HUES64 (cell line): ENCODE results near the gene RETREG3.

Source experiments
- H3K27ac ChIP-seq: 2 replicates; pipeline ENCODE4 v1.7.0; 2013; ENCODE audit warnings: low read depth, low read length, inconsistent platforms
- H3K27me3 ChIP-seq: 2 replicates; pipeline ENCODE4 v1.6.1; 2013; ENCODE audit warnings: mild to moderate bottlenecking, low read length; ENCODE audit not compliant: insufficient read depth
- H3K36me3 ChIP-seq: 2 replicates; pipeline ENCODE4 v1.6.1; 2013; ENCODE audit warnings: mild to moderate bottlenecking, low read length; ENCODE audit not compliant: insufficient read depth
- H3K4me1 ChIP-seq: 2 replicates; pipeline ENCODE4 v1.6.1; 2013; ENCODE audit warnings: mild to moderate bottlenecking, low read length, moderate library complexity; ENCODE audit not compliant: insufficient read depth
- H3K4me3 ChIP-seq: 2 replicates; pipeline ENCODE4 v1.5.1; 2013; ENCODE audit warnings: mild to moderate bottlenecking, low read length, moderate library complexity
- H3K9ac ChIP-seq: 2 replicates; pipeline ENCODE4 v1.6.1; 2013; ENCODE audit warnings: mild to moderate bottlenecking, low read depth, low read length
- H3K9me3 ChIP-seq: 2 replicates; pipeline ENCODE4 v1.6.1; 2013; ENCODE audit warnings: low read depth, low read length; ENCODE audit not compliant: insufficient read depth
- WGBS: fragments of 150-250, 120-280 bp; methylation state at CpG from one replicate; pipeline ENCODE4 v1.1.7; 2013; ENCODE audit warnings: missing lambda C conversion rate; 5-methylcytosine and 5-hydroxymethylcytosine counted together

RETREG3 gene

DNA sequence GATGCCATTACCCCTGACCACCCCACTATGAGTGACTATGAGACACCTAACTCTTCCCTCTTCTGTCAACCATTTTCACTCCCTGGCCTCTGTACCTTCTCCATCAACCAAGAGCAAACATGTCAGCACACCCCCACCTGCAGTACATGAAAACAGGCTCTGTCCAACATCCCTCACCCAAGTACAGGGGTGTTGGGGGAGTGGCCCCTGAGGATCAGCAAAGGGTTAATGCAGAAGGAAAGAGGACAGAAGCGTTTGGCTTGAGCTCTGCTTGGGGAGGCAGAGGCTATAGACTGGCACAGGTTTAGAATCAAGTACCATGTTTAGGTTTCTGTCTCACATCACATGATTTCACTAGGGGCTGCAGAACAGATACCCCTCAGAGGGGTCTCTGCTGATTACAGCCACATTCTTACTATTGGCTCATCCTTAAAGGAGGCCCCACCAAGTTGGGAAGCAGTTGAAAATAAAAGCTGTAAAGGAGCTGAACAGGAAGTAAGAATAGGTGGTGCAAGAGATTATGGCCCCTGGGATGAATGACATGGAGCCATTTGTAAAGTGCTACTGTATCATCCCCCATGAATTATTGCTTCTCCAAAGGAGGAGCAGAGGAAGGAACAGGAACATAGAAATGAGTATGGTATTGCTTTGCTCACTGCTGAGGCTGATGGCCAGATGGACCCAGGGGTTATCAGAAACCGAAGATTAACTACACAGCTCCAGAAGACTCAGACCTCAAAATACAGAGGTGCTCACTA lies 29.2 kb downstream of the RETREG3 start:
- H3K9me3 ChIP-seq = no peaks in the 10 kb centered on the region
- H3K4me3 ChIP-seq = no peak overlapping the region
- no peak overlapping the region for H3K27ac ChIP-seq
- WGBS = 86% methylated on average over 2 of the region's 2 CpGs
- H3K36me3 ChIP-seq = peaks cover 62% of the 10 kb centered on the region
- H3K4me1 ChIP-seq = no peaks in the 10 kb centered on the region; the same call in 1 of the 2 replicates
- H3K9ac ChIP-seq = no peak overlapping the region
- no peaks in the 10 kb centered on the region for H3K27me3 ChIP-seq

DNA sequence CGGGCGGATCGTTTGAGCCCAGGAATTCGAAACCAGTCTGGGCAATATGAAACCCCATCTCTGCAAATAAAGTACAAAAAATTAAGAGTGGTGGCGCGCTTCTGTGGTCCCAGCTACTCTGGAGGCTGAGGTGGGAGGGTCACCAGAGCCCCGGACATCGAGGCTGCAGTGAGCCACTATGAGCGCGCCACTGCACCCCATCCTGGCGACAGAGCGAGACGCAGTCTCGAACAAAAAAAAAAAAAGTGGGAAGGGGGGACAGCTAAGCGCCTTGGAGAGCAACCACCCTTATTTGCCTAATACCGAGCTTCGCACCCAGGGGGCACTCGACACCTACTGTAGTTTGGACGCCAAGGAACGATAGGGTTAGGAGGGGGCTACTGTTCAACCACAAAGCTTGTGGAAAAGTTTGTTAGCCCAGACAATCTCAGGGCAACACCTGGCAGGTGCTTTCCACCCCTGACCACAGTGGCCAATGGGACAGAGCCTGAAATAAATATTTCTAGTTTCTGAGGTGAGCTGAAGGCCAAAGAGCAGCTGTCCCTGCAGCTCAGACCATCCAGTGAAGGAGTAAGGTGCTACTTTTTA lies 30.8 kb downstream of the RETREG3 start:
- Histone ChIP-seq H3K4me1 (no peaks in the 10 kb centered on the region; the same call in 1 of the 2 replicates), H3K9me3 (no peaks in the 10 kb centered on the region), H3K27ac (peak overlapping the region; percentile 77), H3K36me3 (peaks cover 61% of the 10 kb centered on the region), H3K4me3 (peak overlapping the region; percentile 88), H3K27me3 (no peaks in the 10 kb centered on the region), H3K9ac (peak overlapping the region; percentile 94)
- WGBS = 2% methylated on average over 19 of the region's 20 CpGs

DNA sequence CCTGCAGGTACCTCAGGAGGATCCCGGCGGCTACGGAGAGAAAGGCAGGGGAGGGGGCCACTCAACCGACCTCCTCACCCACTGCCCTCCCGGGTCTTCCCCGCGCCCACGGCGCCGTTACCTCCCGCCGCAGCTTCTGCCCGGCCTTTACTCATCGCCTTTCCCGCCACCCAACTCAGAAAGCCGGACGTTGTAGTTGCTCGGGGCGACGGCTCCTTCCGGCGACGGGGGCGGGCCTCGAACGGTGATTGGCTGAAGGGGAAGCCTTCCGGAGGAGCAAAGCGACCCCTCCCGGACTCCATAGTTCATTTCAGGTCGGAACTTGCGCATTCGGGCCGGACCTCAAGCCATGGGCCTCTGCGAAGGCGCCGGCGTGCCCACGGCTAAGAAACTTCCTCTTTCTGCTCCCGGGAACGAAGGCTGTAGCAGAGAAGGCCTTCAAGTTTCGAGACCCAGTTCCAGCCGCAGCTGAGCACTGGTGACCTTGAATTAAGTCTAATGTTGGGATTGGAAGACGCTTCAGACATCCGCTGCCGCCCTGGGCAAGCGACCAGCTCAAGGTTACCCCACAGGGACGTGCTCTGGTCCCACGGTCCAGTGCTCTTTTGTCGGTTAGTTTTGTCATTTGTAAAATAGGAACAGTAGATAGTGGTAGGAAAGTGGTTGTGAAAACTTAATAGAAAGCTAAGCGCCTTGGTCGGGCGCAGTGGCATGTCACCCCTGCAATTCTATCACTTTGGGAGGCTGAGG lies 31.5 kb downstream of the RETREG3 start, which contains the start of gene PSMC3IP:
PSMC3IP (minus strand) TSS at position 198 of the 750 bp plus-strand sequence; CDS start at position 155, 43 bp downstream.
- peaks cover 61% of the 10 kb centered on the region for H3K36me3 ChIP-seq
- peak within 1 kb of the TSS; percentile 94 for H3K9ac ChIP-seq
- H3K4me1 ChIP-seq = no peaks in the 10 kb centered on the region; the same call in 1 of the 2 replicates
- H3K27ac ChIP-seq = peak within 1 kb of the TSS; percentile 82
- WGBS = under 1% methylated on average over 52 of the region's 52 CpGs
- H3K9me3 ChIP-seq = no peaks in the 10 kb centered on the region
- no peaks in the 10 kb centered on the region for H3K27me3 ChIP-seq
- H3K4me3 ChIP-seq = peak within 1 kb of the TSS; percentile 88

DNA sequence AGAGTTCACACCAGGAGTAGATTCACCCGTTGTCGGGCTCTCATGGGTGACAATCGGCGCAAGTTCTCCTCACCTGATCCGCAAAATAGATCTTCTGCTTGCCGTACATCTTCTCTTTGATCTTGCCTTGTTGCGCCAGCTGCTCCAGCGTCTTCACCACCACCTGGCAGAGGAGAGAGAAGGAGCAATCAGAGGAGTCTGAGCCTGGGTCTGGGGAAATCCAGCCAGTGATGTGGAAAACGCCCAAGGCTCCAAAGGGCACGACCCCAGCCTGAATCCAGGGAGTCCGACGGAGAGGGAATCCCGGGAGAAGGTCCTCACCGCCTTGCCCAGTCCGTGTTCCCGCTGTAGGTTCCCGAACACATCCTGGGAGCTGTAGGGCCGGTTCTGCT lies 32.0 kb downstream of the RETREG3 start:
- WGBS = 5% methylated on average over 18 of the region's 18 CpGs
- no peaks in the 10 kb centered on the region for H3K9me3 ChIP-seq
- peaks cover 61% of the 10 kb centered on the region for H3K36me3 ChIP-seq
- H3K4me3 ChIP-seq = peak overlapping the region; percentile 88
- no peaks in the 10 kb centered on the region for H3K27me3 ChIP-seq
- H3K27ac ChIP-seq = peak overlapping the region; percentile 82
- H3K9ac ChIP-seq = peak overlapping the region; percentile 94
- H3K4me1 ChIP-seq = no peaks in the 10 kb centered on the region; the same call in 1 of the 2 replicates

DNA sequence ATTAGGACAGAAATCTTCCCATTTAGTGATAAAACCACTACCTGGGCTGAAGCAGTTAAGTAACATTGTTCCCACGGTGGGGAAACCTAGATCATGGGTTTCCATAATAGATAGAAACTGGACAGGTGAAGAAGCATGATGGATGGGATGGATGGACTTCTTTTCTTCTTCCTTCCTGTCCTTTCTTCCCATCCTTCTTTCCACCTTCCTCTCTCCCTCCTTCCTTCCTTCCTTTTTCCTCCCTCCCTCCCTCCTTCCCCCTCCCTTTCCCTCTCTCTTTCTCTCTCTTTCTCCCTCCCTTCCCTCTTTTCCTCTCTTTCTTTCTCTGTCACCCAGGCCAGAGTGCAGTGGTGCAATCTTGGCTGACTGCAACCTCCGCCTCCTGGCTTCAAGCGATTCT lies 34.7 kb downstream of the RETREG3 start:
- WGBS = 86% methylated on average over 3 of the region's 3 CpGs
- no peaks in the 10 kb centered on the region for H3K9me3 ChIP-seq
- no peaks in the 10 kb centered on the region for H3K27me3 ChIP-seq
- H3K9ac ChIP-seq = no peak overlapping the region
- no peak overlapping the region for H3K4me3 ChIP-seq
- no peak overlapping the region for H3K27ac ChIP-seq
- H3K36me3 ChIP-seq = peaks cover 70% of the 10 kb centered on the region
- no peaks in the 10 kb centered on the region; the same call in 1 of the 2 replicates for H3K4me1 ChIP-seq

DNA sequence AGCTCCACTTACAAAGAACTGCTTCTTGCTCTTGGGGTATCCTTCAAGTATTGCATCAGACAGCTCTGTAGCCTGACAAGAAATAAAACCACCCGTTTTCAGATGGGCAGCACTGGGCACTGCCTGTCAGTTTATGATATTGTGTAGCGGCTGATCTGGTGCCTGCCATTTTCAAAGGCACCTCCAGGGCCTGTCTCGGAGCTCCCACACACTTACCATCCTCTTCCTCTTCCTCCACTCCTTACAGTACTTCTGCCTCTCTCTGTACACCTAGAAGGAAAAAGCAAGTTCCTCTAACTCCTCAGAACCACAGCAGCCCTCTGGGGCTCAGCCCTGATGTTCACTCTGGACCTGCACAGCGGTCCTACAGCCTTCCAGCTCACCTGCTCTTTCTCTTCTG lies 36.1 kb downstream of the RETREG3 start:
- 95% methylated on average over 4 of the region's 4 CpGs for WGBS
- Histone ChIP-seq H3K27ac (no peak overlapping the region), H3K27me3 (no peaks in the 10 kb centered on the region), H3K9me3 (no peaks in the 10 kb centered on the region), H3K4me1 (no peaks in the 10 kb centered on the region), H3K36me3 (peaks cover 81% of the 10 kb centered on the region), H3K4me3 (no peak overlapping the region), H3K9ac (no peak overlapping the region)

DNA sequence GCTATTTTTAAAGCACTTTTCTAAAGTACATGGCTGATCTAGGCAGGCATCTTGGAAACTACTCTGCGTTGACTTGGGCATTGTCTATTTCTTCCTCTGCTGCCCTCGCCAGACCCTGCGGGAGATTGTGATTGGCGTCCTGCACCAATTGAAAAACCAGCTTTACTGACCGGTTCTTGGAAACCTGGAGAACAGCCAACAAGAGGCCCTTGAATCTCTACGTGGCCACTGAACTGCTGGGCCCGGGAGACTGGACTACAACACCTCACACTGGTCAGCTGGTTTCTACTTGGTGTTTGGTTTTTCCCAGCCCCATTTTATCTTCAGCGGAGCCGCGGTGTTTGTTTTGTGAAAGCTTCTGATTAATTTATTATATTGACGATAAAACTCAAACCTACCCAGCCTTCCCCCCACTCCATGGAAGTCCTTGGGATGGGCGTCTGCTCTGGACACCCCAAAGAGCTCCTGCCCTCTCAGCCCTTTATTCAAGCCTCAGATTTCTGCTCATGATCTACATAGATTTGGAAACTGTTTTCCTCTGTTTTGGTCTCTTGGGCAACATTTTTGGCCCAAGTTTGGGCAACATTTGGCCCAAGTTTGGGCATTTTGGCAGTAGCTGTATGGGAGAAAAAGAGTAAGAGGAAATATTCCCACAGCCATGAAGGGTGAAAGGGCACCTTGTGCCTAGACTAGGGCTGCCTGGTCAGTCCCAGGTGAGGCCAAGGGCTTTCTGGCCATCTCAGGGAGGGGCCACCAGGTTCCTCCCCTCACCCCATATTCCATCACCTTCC lies 37.5 kb downstream of the RETREG3 start:
- H3K9ac ChIP-seq = no peak overlapping the region
- no peak overlapping the region for H3K27ac ChIP-seq
- no peaks in the 10 kb centered on the region for H3K27me3 ChIP-seq
- whole genome bisulfite sequencing = 95% methylated on average over 9 of the region's 12 CpGs
- H3K9me3 ChIP-seq = no peaks in the 10 kb centered on the region
- H3K36me3 ChIP-seq = peaks cover 78% of the 10 kb centered on the region
- H3K4me3 ChIP-seq = no peak overlapping the region
- H3K4me1 ChIP-seq = no peaks in the 10 kb centered on the region

DNA sequence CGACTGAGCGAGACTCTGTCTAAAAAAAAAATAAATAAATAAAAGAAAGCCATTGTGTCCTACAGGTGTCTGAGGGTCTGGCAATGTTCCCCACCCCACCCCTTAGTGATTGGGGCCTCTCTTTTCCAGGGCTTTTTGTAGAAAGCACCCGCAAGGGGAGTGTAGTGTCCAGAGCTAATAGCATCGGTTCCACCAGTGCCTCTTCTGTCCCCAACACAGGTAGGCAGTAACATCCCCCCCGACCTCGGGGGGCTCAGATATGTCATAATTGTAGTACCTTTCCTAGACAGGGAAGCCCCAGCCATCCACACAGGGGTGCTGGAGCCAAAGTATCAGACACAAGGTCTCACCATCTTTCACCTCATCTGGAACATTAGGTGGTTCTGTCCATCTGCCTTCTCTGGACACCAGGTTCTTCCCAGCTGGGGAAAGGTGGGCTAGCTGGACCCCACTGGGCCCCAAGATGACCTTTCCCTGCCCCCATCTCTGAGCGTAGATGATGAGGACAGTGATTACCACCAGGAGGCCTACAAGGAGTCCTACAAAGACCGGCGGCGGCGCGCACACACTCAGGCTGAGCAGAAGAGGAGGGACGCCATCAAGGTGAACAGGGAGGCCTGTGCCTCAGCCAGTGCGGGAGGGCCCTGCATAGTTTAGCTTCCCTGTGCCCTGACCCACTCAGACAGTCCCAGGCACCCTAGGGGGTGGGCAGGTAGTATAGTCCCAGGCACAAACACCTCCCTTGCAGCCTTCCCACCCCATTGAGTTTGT lies 40.6 kb downstream of the RETREG3 start:
- Histone ChIP-seq H3K9me3 (no peaks in the 10 kb centered on the region), H3K4me3 (no peak overlapping the region), H3K27ac (no peak overlapping the region), H3K27me3 (no peaks in the 10 kb centered on the region), H3K9ac (no peak overlapping the region), H3K4me1 (peaks cover 5% of the 10 kb centered on the region; the same call in 1 of the 2 replicates), H3K36me3 (peaks cover 76% of the 10 kb centered on the region)
- 87% methylated on average over 12 of the region's 14 CpGs for WGBS

DNA sequence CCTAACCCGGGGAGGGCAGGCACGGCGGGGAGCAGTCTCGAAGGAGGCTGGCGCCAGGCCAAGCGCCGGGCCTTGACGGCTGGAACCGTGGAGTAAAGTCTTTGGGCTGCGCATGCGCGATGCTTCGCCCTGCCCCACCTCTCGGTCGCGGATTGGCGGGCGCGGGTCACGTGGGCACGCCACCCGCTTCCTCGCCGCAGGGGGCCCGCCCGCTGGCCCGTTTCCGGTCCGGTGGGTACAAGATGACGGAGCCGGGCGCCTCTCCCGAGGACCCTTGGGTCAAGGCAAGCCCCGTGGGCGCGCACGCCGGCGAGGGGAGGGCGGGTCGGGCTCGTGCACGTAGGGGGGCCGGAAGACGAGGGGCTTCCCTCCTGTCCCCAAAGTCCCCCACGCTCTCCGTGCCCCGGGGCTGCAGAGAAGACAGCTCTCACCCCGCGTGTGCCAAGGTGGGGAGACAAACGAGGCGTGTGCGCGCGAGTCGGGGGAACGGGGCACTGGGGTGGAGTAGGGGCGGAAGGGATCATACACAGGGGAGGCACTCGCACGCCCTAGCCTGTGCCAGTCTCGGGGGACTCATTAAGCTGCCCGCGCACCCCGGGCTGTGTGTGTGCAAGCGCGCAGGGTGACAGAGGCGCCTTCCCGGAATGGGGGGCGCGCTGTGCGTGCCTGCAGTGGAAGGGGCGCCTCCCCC lies 42.1 kb downstream of the RETREG3 start, which contains the start of gene MLX:
MLX (plus strand) TSS at position 218 of the 691 bp plus-strand sequence; CDS start at position 243, 25 bp downstream.
- Histone ChIP-seq H3K4me1 (peaks cover 5% of the 10 kb centered on the region; the same call in 1 of the 2 replicates), H3K36me3 (peaks cover 63% of the 10 kb centered on the region), H3K27me3 (no peaks in the 10 kb centered on the region), H3K4me3 (peak within 1 kb of the TSS; percentile 83), H3K27ac (peak within 1 kb of the TSS; percentile 88), H3K9me3 (no peaks in the 10 kb centered on the region), H3K9ac (peak within 1 kb of the TSS; percentile 80)
- under 1% methylated on average over 72 of the region's 72 CpGs for WGBS
